Measurements from ENCODE around the gene RLN3.

The RLN3 gene

DNA sequence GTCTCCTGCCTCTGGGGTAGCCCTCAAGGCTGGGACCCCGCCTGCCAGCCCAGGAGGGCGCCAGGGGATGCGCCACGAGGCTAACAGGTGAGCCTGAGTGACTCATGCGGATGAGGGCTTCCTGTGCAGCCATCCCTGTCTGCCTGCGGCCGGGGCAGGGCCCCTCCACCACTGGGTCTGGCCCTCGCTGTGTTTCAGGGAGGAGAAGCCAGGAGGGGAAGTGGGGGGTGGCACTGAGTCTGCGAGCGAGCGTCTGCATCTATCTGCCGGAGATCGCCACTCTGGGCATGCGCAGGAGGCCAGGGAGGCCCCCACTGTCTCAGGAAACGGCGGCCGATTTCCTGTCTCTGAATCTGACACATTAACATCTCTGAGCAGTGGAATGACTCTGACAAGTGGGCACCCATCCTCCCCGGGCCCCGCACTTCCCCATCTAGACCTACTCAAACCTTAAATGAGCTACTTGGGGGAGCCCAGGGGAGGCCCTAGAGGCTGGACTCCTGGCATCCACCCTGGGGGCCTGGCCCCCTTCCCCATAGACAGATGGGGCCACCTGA lies 41.5 kb upstream of the RLN3 start:
- DNase-seq, result peak; percentile 61 to 67

DNA sequence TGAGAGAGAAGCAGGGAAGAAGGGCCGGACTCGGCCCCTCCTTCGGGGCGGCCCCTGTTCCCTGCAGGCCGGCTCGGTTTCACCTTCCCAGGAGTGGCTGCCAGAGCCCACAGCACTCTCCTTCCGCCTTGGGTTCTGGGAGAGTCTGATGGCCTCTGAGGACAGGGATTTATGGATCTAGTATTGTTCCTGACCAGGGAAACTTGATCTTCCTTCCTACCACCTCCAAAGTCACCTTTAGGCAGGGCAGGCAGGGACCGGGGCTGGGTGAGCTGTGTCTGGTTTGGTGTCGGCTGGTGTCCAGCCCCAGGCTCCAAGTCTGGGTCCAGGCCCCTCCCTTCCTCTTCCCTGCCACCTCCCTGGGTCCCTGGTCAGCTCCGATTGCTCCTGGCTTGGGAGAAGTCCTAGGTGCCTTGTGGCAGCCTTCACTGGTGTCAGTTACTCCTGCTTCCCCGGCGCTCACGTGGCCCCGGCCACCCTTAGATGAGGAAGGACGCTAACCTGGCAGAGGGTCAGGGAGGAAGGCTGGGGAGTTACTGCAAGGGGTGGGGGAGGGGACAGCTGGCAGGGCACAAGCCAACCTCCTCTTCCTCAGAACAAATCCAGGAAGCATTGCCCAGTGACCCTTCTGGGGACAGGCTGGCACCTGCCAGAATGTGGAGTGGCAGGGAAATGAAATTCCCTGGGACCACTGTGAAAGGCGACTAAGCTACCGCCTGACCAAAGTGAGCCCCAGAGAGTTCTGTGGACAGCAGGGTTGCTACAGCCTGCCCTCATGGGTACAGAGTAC lies 40.7 kb upstream of the RLN3 start:
- DNase-seq, result no peak
- TF ChIP-seq POLR2A (IDR thresholded peaks at IDR 0.05; ENCODE audit: low read length) (no peak), GATA1 (IDR thresholded peaks at IDR 0.05; ENCODE audit: low read depth, low read length) (no peak)

More for the DNA sequence above, 41.5 kb upstream of the RLN3 start:
- TF ChIP-seq GATA1 (IDR thresholded peaks at IDR 0.05; ENCODE audit: low read depth, low read length) (no peak), POLR2A (IDR thresholded peaks at IDR 0.05; ENCODE audit: low read length) (no peak)

DNA sequence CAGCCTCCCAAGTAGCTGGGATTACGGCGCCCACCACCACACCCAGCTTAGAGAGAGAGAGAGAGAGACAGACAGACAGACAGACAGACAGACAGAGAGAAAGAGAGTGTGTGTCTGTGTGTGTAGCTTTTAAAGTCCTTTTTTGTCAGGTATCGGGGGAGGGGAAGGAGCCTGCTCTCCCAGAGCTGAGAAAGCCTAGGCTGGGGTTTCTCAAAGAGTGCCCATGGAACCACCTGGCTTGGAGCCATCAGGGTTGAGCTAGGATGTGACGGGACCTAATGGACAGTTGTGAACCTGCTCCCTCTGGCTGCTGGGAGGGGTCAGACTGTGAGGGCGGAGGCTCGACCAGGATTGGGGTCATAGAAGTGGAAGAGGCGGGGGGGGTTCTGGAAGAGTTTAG lies 38.5 kb upstream of the RLN3 start:
- no peak for DNase-seq
- TF ChIP-seq POLR2A (IDR thresholded peaks at IDR 0.05; ENCODE audit: low read length) (no peak), GATA1 (IDR thresholded peaks at IDR 0.05; ENCODE audit: low read depth, low read length) (no peak)

DNA sequence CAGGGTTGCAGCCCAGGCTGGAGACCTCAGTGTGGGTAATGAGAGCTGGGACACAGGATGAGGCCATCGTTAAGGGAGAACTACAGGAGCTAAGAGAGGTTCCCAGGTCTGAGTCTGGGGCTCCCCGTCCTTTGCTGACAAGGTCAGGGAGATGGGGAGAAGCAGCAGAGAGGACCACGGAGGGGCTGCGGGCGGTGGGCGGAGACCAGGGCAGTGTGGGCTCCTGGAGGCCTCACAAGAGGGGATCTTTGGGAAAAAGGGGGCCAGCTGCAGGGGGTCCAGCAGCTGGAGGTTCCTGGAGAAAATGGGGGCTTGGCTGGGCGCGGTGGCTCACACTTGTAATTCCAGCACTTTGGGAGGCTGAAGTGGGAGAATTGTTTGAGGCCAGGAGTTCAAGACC lies 37.9 kb upstream of the RLN3 start:
- no peak for DNase-seq
- no peak for TF ChIP-seq POLR2A (IDR thresholded peaks at IDR 0.05; ENCODE audit: low read length)
- TF ChIP-seq GATA1 (IDR thresholded peaks at IDR 0.05; ENCODE audit: low read depth, low read length), result no peak

DNA sequence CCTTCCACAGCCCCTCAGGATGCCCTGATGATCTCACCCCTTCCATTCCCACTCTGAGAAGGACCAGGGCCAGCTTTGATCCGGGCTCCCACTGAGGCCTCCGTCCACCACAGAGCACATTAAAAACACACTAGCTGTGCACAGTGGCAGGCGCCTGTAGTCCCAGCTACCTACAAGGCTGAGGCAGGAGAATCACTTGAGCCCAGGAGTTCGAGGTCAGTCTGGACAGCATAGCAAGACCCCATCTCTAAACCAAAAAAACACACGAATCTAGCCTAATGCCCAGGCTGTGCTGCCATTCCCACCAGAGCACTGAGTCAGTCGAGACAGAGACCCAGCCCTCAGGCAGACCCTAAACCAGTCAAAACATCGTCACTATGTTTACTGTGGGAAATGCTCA lies 35.9 kb upstream of the RLN3 start:
- TF ChIP-seq POLR2A (IDR thresholded peaks at IDR 0.05; ENCODE audit: low read length) (no peak), GATA1 (IDR thresholded peaks at IDR 0.05; ENCODE audit: low read depth, low read length) (no peak)
- DNase-seq, result no peak

DNA sequence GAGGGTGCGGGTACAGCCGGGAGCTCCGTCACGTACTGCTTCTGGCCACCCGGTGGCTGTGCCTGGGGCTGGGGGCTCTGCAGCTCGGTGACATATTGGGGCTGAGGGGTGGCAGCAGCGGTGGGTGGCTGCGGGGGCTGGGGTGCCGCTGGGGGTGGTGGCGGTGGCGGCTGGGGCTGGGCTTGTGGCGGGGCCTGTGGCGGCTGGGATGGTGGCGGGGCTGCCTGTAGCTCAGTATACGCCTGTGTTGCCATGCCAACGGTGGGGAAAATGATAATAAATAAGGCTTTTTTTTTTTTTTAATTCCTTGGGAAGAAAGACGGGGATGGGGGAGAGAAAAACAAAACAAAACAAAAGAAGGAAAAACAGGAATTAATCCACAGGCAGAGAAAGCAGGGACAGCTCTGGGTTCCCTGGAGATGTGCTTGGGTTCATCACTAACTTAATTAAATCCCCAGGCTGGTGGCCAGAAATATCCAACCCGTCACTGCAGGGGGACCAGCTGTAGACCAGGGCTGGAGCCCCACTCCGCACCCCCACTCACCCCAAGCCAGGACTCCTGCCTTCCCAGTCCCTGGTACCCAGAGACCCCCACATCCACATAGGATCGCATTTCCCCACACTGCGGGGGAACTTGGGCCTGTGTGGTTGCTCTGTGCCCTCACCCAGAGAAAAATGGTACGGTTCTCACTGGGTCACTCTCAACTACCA lies 34.2 kb upstream of the RLN3 start:
- DNase-seq, result no peak
- TF ChIP-seq POLR2A (IDR thresholded peaks at IDR 0.05; ENCODE audit: low read length), result no peak
- TF ChIP-seq GATA1 (IDR thresholded peaks at IDR 0.05; ENCODE audit: low read depth, low read length), result no peak

DNA sequence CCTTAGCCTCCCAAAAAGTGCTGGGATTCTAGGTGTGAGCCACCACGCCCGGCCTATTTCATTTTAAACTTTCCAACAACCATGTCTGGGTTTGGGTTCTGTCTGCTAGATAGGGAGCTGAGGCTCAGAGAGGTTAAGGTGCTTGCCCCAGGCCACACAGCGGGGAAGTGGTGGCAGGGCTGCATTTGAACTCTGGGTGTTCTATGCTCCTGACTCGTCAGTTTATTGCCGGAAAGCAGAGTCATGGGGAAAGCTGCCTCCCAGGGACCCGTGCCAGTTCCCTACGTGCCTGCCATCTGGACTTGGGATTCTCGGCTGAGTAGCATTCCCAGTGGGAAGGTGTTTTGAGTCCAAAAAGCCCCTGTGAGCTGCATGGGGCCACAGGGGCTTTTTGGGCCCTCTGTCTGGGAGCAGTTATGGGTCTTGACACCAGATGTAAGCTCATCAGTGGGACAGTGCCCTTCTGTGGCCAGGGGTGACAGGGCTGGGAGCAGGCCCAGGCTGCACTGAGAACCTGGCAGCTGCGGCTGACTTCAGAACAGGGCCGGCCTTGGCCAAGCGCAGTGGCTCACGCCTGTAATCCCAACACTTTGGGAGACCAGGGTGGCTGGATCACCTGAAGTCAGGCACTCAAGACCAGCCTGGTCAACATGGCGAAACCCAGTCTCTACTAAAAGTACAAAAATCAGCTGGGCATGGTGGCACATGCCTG lies 32.8 kb upstream of the RLN3 start:
- no peak for DNase-seq
- TF ChIP-seq POLR2A (IDR thresholded peaks at IDR 0.05; ENCODE audit: low read length), result no peak
- no peak for TF ChIP-seq GATA1 (IDR thresholded peaks at IDR 0.05; ENCODE audit: low read depth, low read length)

DNA sequence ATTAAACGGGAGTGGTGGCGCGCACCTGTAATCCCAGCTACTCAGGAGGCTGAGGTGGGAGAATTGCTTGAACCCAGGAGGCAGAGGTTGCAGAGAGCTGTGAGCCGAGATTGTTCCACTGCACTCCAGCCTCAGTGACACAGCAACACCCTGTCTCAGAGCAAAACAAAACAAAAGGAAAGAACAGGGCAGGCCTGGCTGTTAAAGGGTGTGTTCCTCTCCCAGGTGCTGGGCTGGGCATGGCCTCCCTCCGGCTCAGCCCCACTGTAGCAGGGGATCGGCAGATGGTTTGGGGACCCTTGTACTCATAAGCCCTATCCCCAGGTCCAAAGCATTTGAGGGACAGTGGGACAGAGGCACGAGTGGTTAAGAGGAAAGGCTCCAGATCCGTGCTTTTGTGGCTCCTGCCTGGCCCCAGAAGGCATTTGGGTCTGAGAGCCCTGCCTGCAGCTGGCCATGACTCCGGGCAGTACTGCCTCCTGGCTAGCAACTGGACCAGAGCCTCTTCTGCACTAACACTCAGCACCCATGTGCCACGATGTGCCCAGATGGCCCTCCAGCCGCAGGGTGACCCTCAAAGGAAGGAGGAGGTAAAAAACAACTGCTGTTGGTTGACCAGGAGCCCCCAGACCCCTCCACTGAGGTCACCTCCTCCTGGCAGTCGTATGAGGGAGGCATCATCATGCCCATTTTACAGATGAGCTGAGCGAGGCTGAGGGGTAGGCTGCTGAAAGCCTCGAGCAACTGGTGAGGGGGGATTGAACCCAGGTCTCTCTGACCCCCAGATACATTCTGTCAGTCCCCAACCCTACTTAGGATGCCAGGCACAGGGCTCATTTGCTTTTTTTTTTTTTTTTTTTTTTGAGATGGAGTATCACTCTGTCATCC lies 31.8 kb upstream of the RLN3 start:
- no peak for DNase-seq
- TF ChIP-seq POLR2A (IDR thresholded peaks at IDR 0.05; ENCODE audit: low read length) (no peak), GATA1 (IDR thresholded peaks at IDR 0.05; ENCODE audit: low read depth, low read length) (no peak)

DNA sequence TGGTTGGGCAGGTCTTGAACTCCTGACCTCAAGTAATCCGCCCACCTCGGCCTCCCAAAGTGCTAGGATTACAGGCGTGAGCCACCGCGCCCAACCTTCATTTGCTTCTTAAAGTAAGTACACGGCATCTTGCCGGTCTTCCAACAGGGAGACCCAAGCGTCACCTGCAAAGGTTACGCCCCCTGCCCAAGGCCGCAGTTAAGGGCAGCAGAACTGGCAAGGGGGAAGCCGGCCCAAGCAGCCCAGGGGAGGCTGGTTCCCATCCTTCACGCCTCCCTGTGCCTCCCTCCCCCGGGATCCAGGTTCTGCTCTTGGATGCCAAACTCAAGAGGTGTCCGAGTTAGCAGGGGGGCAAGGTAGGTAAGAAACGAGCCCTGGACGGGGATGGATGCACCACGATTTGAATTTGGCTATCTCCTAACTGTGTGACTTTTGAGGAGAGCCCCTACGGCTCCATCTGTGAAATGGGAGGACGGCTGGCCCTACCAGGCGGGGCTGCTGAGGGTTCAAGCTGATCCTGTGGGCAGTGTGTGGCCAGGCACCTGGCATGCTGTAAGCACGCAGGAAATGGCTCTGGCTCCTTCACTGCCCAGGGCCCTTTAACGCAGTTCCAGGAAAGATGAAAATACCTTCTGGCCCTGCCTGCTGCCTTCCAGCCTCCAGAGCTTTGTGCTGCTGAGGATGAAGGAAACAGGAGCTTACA lies 30.9 kb upstream of the RLN3 start:
- no peak for DNase-seq
- no peak for TF ChIP-seq GATA1 (IDR thresholded peaks at IDR 0.05; ENCODE audit: low read depth, low read length)
- TF ChIP-seq POLR2A (IDR thresholded peaks at IDR 0.05; ENCODE audit: low read length), result no peak

DNA sequence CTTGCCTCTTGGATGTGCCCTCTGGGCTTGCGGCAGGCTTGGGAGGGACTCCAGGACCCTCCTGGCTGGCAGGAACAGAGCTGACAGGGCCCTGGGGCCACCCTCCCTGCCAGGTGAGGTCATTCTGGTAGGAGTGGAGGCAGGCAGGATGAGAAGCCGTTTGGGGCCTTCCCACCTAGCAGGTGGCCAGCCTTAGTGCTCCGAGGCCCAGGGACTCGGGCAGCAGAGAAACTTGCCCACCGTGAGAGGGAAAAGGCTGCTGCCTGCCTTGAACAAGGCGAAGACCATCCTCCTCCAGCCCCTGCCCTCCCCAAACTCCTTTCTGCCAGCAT lies 30.4 kb upstream of the RLN3 start:
- no peak for TF ChIP-seq GATA1 (IDR thresholded peaks at IDR 0.05; ENCODE audit: low read depth, low read length)
- no peak for TF ChIP-seq POLR2A (IDR thresholded peaks at IDR 0.05; ENCODE audit: low read length)
- no peak for DNase-seq

DNA sequence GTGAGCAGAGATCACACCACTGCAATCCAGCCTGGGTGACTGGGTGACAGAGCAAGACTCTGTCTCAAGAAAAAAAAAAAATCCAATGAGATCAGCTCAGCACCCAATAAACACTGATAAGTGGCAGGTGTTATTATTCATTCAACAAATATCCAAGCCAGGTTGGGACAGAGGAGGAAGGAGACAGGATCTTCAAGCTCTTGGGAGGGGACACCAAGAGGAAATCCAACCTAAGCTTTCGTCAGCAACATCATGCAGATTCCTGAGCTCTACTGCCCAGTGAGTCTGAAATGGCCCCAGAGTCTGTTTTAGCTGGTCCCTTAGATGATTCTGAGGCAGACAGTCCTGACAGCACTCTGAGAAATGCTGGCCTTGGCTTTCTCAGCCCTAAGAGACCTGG lies 29.5 kb upstream of the RLN3 start:
- DNase-seq, result no peak
- no peak for TF ChIP-seq POLR2A (IDR thresholded peaks at IDR 0.05; ENCODE audit: low read length)
- no peak for TF ChIP-seq GATA1 (IDR thresholded peaks at IDR 0.05; ENCODE audit: low read depth, low read length)

DNA sequence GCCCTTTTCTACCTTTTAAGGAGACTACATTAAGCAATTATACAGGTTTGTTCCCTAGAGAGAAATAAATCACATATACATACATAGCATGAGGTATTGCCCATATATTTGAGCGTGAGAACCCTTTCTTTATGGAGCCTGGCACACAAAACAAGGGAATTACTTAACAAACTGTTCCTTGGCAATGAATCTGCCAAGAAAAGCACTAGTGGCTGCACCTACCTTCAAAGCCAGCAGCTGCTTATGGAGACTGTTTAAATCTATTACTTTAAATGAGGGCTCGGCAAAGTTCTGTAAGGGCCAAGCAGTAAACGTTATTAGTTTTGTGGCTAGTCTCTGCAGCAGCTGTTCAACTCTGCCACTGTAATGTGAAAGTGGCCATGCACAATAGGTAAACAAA lies 28.9 kb upstream of the RLN3 start:
- DNase-seq, result no peak
- TF ChIP-seq POLR2A (IDR thresholded peaks at IDR 0.05; ENCODE audit: low read length), result no peak
- TF ChIP-seq GATA1 (IDR thresholded peaks at IDR 0.05; ENCODE audit: low read depth, low read length), result no peak

All from erythroblast (primary cell).